A549 treated with CORT108297 at 1 μM for 4 hours (cell line): ENCODE data around the gene MYO18A. TPM values are rescaled to one million over a fixed set of nuclear protein-coding genes. Genes with fewer than 3 reads are reported as not detected.

Experiments
- total RNA-seq: library from RNA; stranded (reverse); fragments of 200-300 nt; extraction: Qiagen RNA extraction; gene quantifications from 5 replicates; pipeline ENCODE4 v1.2.3, GENCODE V29; 2022

MYO18A gene, protein sequence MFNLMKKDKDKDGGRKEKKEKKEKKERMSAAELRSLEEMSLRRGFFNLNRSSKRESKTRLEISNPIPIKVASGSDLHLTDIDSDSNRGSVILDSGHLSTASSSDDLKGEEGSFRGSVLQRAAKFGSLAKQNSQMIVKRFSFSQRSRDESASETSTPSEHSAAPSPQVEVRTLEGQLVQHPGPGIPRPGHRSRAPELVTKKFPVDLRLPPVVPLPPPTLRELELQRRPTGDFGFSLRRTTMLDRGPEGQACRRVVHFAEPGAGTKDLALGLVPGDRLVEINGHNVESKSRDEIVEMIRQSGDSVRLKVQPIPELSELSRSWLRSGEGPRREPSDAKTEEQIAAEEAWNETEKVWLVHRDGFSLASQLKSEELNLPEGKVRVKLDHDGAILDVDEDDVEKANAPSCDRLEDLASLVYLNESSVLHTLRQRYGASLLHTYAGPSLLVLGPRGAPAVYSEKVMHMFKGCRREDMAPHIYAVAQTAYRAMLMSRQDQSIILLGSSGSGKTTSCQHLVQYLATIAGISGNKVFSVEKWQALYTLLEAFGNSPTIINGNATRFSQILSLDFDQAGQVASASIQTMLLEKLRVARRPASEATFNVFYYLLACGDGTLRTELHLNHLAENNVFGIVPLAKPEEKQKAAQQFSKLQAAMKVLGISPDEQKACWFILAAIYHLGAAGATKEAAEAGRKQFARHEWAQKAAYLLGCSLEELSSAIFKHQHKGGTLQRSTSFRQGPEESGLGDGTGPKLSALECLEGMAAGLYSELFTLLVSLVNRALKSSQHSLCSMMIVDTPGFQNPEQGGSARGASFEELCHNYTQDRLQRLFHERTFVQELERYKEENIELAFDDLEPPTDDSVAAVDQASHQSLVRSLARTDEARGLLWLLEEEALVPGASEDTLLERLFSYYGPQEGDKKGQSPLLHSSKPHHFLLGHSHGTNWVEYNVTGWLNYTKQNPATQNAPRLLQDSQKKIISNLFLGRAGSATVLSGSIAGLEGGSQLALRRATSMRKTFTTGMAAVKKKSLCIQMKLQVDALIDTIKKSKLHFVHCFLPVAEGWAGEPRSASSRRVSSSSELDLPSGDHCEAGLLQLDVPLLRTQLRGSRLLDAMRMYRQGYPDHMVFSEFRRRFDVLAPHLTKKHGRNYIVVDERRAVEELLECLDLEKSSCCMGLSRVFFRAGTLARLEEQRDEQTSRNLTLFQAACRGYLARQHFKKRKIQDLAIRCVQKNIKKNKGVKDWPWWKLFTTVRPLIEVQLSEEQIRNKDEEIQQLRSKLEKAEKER (N-terminal part only)
- 24.2 to 33.5 TPM (median 30.4 TPM) in 5 replicates for total RNA-seq

DNA sequence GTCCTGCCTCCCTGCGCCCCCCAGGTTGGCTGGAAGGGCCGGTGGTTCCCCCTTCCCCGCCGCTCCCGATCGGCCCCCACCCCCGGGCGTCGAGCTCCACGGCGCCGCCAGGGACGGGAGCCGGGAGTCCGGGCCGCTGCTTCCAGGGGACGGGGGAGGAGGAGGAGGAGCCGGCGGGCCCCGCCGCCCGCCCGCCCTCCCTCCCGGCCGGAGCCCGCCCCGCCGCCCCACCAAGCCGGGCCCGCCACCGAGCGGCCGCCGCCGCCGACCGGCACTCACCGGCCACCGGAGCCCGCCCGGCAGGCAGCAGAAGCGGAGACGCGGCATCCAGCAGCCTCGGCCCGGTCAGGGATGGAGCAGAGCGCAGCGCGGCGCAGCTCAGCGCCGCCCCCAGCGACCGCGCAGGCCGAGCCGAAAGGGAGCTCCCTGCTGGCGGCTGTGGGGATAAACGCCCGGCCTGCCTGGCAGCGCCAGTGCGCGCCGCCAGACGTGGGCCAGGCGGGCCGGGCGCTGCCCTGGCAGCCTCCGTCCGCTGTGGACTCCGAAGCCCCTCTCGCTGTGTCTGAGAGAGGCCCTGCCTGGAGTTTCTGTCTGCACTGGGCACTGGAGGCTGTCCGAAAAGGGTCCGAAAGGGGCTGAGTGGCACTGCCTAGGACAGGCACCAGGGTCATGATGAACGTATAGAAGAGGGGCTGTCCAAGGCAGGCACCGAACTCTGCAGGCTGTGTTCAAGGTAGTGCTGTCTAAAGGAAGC is at the start of gene MYO18A:
Gene MYO18A, minus strand, starts transcription at position 365 of the 754 bp plus-strand sequence. CDS start 13,458 bp downstream, outside the sequence.

DNA sequence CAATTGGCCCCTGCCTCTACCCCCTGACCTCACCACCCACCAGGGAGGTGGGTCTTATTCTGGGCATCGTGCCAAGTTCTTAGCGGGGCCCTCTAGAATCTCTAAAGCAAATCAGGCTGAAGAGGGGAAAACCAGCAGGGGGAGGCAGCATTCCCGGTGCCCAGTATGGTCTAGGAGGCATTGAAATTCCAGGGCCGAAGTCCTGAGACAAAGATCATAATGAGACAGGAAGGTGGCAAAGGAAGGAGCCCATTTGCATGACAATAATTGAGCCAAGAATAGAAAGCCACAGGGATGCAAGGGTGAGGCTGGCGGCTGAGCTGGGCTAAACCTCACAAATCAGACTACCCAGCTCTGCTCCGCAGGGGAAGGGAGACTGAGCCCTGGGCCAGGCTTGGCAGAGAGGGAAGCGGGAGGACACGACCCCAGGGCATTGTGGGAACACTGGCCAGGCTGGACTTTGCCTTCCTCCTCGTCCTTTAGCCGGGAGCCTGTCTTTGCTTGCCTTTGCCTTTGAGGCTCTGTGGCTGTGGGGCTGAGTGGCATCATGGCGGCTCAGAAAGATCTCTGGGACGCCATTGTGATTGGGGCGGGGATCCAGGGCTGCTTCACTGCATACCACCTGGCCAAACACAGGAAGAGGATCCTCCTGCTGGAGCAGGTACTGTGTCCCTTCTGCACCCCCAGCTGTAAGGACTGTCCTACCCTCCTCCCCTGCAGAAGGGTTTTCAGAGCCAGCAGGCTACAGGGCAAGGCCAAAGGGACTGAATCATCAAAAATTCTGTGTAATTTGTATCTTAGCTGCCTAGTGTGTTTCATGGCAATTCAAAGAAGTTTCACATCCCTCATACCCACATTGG is 137.3 kb downstream of the MYO18A start, which contains the start of gene PIPOX:
Gene PIPOX, plus strand, starts transcription at position 463 of the 860 bp plus-strand sequence. Its CDS starts 85 bp downstream, at position 548.

Other genes with a start within 250 kb of the MYO18A start
- gene PHF12, start 228.9 kb downstream of the MYO18A start, total RNA-seq = 33.1 to 37.4 TPM (median 33.6 TPM) in 5 replicates
- 0.03 to 0.13 TPM in 2 of 5 replicates, not detected in the others for gene SEZ6, start 174.4 kb downstream of the MYO18A start, total RNA-seq
- 0.15 to 0.20 TPM (median 0.17 TPM) in 4 of 5 replicates, not detected in the other for gene PIPOX, start 137.3 kb downstream of the MYO18A start, total RNA-seq
- gene CRYBA1, start 66.5 kb upstream of the MYO18A start, total RNA-seq = not detected in 5 replicates
- gene NUFIP2, start 113.8 kb upstream of the MYO18A start, total RNA-seq = 40.0 to 64.8 TPM (median 55.4 TPM) in 5 replicates
- 15.2 to 27.7 TPM (median 22.4 TPM) in 5 replicates for gene TAOK1, start 210.0 kb upstream of the MYO18A start, total RNA-seq